ENCODE measurements around the gene AQP3. TPM values are rescaled to one million over a fixed set of nuclear protein-coding genes. Genes with fewer than 3 reads are reported as not detected.

AQP3 gene
- total RNA-seq, 2 donors from 2014 or later = 2.2 to 2.7 TPM

GRCh38 chr9:33418090-33418489, 29.3 kb downstream of the AQP3 start:
- Histone ChIP-seq H3K9ac (ENCODE audit: extremely low read depth, low read length, poor library complexity, severe bottlenecking) (no peak overlapping the region), H3K4me1 (ENCODE audit: control insufficient read depth, insufficient read depth, low read length) (peaks cover 9% of the 10 kb centered on the region), H3K27me3 (ENCODE audit: control insufficient read depth, insufficient read depth, low read length, poor library complexity, severe bottlenecking) (no peaks in the 10 kb centered on the region), H3K27ac (ENCODE audit: low read depth, low read length) (no peak overlapping the region), H3K36me3 (ENCODE audit: control insufficient read depth, insufficient read depth, low read length) (no peaks in the 10 kb centered on the region), H3K9me3 (ENCODE audit: control insufficient read depth, low read length) (no peaks in the 10 kb centered on the region), H3K4me3 (ENCODE audit: low read length) (no peak overlapping the region)
- Mint-ChIP-seq H3K27me3 (ENCODE audit: insufficient read depth) (no peaks in the 10 kb centered on the region), H3K9me3 (no peaks in the 10 kb centered on the region), H3K4me3 (no peak overlapping the region), H3K27ac (no peak overlapping the region), H3K36me3 (ENCODE audit: low read depth) (no peaks in the 10 kb centered on the region), H3K4me1 (peaks cover 35% of the 10 kb centered on the region)
- no peak for TF ChIP-seq CTCF (conservative IDR thresholded peaks at IDR 0.05)
- WGBS, 2 experiments (ENCODE audit: insufficient coverage in 1 of 2, insufficient read length in 1 of 2) = 90 to 92% methylated on average over 2 to 8 of the region's 8 CpGs
- DNase-seq = no peak

GRCh38 chr9:33416996-33417395, 30.4 kb downstream of the AQP3 start:
- Mint-ChIP-seq H3K9me3 (no peaks in the 10 kb centered on the region), H3K4me3 (no peak overlapping the region), H3K27me3 (ENCODE audit: insufficient read depth) (no peaks in the 10 kb centered on the region), H3K27ac (no peak overlapping the region), H3K4me1 (peaks cover 35% of the 10 kb centered on the region), H3K36me3 (ENCODE audit: low read depth) (no peaks in the 10 kb centered on the region)
- 82% methylated on average over 5 of the region's 5 CpGs; no CpG with 5 or more reads in 1 of the 2 experiments for WGBS, 2 experiments (ENCODE audit: insufficient coverage in 1 of 2, insufficient read length in 1 of 2)
- no peak overlapping the region for H3K27ac ChIP-seq (ENCODE audit: low read depth, low read length)
- no peaks in the 10 kb centered on the region for H3K9me3 ChIP-seq (ENCODE audit: control insufficient read depth, low read length)
- H3K27me3 ChIP-seq (ENCODE audit: control insufficient read depth, insufficient read depth, low read length, poor library complexity, severe bottlenecking) = no peaks in the 10 kb centered on the region
- no peak for TF ChIP-seq CTCF (conservative IDR thresholded peaks at IDR 0.05)
- H3K36me3 ChIP-seq (ENCODE audit: control insufficient read depth, insufficient read depth, low read length) = no peaks in the 10 kb centered on the region
- H3K9ac ChIP-seq (ENCODE audit: extremely low read depth, low read length, poor library complexity, severe bottlenecking) = no peak overlapping the region
- no peak for DNase-seq
- H3K4me1 ChIP-seq (ENCODE audit: control insufficient read depth, insufficient read depth, low read length) = peaks cover 9% of the 10 kb centered on the region
- H3K4me3 ChIP-seq (ENCODE audit: low read length) = no peak overlapping the region

- DNase-seq = peak; percentile 96
- H3K27ac ChIP-seq (ENCODE audit: low read depth, low read length) = no peak overlapping the region
- H3K4me3 ChIP-seq (ENCODE audit: low read length) = no peak overlapping the region
- H3K36me3 ChIP-seq (ENCODE audit: control insufficient read depth, insufficient read depth, low read length) = no peaks in the 10 kb centered on the region
- H3K9me3 Mint-ChIP-seq = no peaks in the 10 kb centered on the region
- H3K4me1 Mint-ChIP-seq = peaks cover 35% of the 10 kb centered on the region
- peak overlapping the region; percentile 43 for H3K4me3 Mint-ChIP-seq
- no peaks in the 10 kb centered on the region for H3K36me3 Mint-ChIP-seq (ENCODE audit: low read depth)
- 40 to 45% methylated on average over 9 of the region's 9 CpGs for WGBS, 2 experiments (ENCODE audit: insufficient coverage in 1 of 2, insufficient read length in 1 of 2)
- H3K27me3 Mint-ChIP-seq (ENCODE audit: insufficient read depth) = peaks cover 4% of the 10 kb centered on the region
- no peaks in the 10 kb centered on the region for H3K27me3 ChIP-seq (ENCODE audit: control insufficient read depth, insufficient read depth, low read length, poor library complexity, severe bottlenecking)
- H3K9ac ChIP-seq (ENCODE audit: extremely low read depth, low read length, poor library complexity, severe bottlenecking) = no peak overlapping the region
- H3K4me1 ChIP-seq (ENCODE audit: control insufficient read depth, insufficient read depth, low read length) = peaks cover 9% of the 10 kb centered on the region
- peak; percentile 92 for TF ChIP-seq CTCF (conservative IDR thresholded peaks at IDR 0.05)
- H3K27ac Mint-ChIP-seq = peak overlapping the region; percentile 94
- no peaks in the 10 kb centered on the region for H3K9me3 ChIP-seq (ENCODE audit: control insufficient read depth, low read length)
Measured at GRCh38 chr9:33415501-33416038, 31.8 kb downstream of the AQP3 start.

Measured in endodermal cell (in vitro differentiated cells).